PC-3 (cell line): Measurements from ENCODE around the gene SGCG.

Source experiments
- EZH2 ChIP-seq: fragments of 300-600 bp; sonication (generic); IDR thresholded peaks from one replicate; pipeline ENCODE4 v1.6.1; 2017; ENCODE audit warnings: antibody characterized with exemption, mild to moderate bottlenecking, low read length; ENCODE audit not compliant: unreplicated experiment
- EZH2phosphoT487 ChIP-seq: fragments of 300-600 bp; sonication (generic); IDR thresholded peaks from 2 replicates; pipeline ENCODE4 v1.6.1; 2018; ENCODE audit warnings: mild to moderate bottlenecking, antibody characterized with exemption, low read length, borderline replicate concordance
- TF ChIP-seq, protein P1 (sequence below): fragments of 300-600 bp; sonication (generic); conservative IDR thresholded peaks from 2 replicates; pipeline ENCODE4 v1.5.1; 2017; ENCODE audit warnings: antibody characterized with exemption, low read depth, mild to moderate bottlenecking, low read length

- TF ChIP-seq EZH2: no peak
- TF ChIP-seq, protein P1, sequence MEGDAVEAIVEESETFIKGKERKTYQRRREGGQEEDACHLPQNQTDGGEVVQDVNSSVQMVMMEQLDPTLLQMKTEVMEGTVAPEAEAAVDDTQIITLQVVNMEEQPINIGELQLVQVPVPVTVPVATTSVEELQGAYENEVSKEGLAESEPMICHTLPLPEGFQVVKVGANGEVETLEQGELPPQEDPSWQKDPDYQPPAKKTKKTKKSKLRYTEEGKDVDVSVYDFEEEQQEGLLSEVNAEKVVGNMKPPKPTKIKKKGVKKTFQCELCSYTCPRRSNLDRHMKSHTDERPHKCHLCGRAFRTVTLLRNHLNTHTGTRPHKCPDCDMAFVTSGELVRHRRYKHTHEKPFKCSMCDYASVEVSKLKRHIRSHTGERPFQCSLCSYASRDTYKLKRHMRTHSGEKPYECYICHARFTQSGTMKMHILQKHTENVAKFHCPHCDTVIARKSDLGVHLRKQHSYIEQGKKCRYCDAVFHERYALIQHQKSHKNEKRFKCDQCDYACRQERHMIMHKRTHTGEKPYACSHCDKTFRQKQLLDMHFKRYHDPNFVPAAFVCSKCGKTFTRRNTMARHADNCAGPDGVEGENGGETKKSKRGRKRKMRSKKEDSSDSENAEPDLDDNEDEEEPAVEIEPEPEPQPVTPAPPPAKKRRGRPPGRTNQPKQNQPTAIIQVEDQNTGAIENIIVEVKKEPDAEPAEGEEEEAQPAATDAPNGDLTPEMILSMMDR: no peak
- TF ChIP-seq EZH2phosphoT487: no peak
These were observed 46.2 kb upstream of the SGCG start for GRCh38 chr13:23134542-23134941.
